PFSK-1 (cell line): ENCODE data around the gene BRCC3.

ENCODE experiments used
- FOXP2 ChIP-seq: optimal IDR thresholded peaks from 2 replicates; pipeline ENCODE3; 2011; ENCODE audit warnings: borderline replicate concordance, control low read depth, inconsistent platforms; ENCODE audit not compliant: insufficient read depth; ENCODE audit errors: extremely low read length, extremely low read depth
- POLR2AphosphoS5 ChIP-seq: IDR thresholded peaks from 2 replicates; pipeline ENCODE4 v1.6.1; 2012; ENCODE audit warnings: low read depth, mild to moderate bottlenecking, control low read depth, low read length, moderate library complexity
- SIN3A ChIP-seq: IDR thresholded peaks from 2 replicates; pipeline ENCODE4 v1.6.1; 2012; ENCODE audit warnings: mild to moderate bottlenecking, low read length, moderate library complexity, borderline replicate concordance; ENCODE audit not compliant: insufficient read depth
- TAF1 ChIP-seq: IDR thresholded peaks from 2 replicates; pipeline ENCODE4 v1.6.1; 2012; ENCODE audit warnings: low read length, control low read depth, borderline replicate concordance; ENCODE audit not compliant: insufficient read depth
- TF ChIP-seq, protein P1 (sequence below), 2 experiments: IDR thresholded peaks; 2 replicates each; pipeline versions ENCODE4 v1.6.1 to v1.8.0; 2011 to 2012; ENCODE audit warnings: low read depth in 2 of 2, low read length in 2 of 2, control low read depth in 1 of 2, inconsistent platforms in 1 of 2, mild to moderate bottlenecking in 1 of 2, moderate library complexity in 1 of 2; ENCODE audit not compliant: insufficient read depth in 1 of 2

The BRCC3 gene

DNA sequence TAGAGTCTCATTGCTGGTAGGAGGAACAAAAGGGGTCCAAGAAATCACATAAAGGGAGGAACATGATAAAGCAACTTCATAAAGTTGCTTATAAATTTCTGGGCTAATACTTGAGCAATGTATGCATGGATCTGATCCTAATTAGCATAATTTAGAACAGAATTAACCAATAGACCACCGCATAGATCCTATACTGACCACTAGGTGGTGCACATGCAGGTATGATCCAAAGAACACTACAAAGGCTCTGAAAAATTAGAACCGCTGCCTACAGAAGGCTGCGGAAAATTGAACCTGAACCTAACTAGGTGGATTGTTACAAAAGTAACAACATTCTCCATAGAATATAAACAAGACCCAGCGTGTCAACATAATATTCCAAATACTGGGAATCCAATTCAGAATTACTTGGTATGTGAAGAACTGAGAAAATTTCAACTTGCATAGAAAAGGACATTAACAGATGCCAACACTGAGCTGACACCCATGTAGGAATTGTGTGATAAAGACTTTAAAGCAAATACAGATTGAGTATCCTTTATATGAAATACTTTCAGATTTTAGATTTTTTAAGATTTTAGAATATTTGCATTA is 23.3 kb downstream of the BRCC3 start:
- no peak for TF ChIP-seq FOXP2
- TF ChIP-seq TAF1: no peak

DNA sequence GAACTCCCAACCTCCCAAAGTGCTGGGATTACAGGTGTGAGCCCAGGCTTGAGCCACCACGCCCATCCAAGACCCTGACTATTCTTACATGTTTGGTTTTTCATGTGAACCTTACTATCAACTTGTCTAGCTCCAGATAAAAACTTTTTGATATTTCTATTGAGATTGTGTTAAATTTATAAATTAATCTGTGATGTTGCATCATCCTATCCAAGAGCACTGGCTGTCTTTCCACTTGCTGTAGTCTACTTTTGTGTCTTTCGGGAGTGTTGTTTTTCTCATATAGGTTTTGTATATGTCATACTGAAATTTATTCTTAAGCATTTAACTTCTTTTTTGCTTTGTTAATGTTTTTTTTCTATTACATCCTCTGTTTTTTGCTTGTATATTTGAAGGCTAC is 34.6 kb downstream of the BRCC3 start:
- TF ChIP-seq, protein P1, sequence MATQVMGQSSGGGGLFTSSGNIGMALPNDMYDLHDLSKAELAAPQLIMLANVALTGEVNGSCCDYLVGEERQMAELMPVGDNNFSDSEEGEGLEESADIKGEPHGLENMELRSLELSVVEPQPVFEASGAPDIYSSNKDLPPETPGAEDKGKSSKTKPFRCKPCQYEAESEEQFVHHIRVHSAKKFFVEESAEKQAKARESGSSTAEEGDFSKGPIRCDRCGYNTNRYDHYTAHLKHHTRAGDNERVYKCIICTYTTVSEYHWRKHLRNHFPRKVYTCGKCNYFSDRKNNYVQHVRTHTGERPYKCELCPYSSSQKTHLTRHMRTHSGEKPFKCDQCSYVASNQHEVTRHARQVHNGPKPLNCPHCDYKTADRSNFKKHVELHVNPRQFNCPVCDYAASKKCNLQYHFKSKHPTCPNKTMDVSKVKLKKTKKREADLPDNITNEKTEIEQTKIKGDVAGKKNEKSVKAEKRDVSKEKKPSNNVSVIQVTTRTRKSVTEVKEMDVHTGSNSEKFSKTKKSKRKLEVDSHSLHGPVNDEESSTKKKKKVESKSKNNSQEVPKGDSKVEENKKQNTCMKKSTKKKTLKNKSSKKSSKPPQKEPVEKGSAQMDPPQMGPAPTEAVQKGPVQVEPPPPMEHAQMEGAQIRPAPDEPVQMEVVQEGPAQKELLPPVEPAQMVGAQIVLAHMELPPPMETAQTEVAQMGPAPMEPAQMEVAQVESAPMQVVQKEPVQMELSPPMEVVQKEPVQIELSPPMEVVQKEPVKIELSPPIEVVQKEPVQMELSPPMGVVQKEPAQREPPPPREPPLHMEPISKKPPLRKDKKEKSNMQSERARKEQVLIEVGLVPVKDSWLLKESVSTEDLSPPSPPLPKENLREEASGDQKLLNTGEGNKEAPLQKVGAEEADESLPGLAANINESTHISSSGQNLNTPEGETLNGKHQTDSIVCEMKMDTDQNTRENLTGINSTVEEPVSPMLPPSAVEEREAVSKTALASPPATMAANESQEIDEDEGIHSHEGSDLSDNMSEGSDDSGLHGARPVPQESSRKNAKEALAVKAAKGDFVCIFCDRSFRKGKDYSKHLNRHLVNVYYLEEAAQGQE (IDR thresholded peaks at IDR 0.05; ENCODE audit: insufficient read depth in 1 of 2, low read depth in 2 of 2, low read length in 2 of 2): no peak
- TF ChIP-seq TAF1 (no peak), FOXP2 (no peak), SIN3A (no peak), POLR2AphosphoS5 (no peak)

DNA sequence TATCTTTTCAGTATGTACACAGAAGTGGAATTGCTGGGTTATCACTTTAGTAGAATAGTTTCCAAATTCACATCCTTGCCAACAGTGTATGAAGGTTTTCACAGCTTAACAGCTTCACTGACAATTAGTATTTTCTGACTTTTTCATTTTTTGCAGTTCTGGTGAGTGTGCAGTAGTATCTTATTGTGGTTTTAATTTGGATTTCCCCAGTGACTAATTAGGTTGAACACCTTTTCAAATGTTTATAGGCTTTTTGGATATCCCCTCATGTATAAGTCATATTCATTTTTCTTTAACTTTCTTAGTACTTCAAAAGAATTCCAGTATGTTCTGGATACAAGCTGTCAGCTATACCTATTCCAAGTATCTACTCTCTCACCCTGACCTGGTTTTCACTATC is 37.1 kb downstream of the BRCC3 start:
- TF ChIP-seq FOXP2: no peak
- no peak for TF ChIP-seq TAF1
- TF ChIP-seq POLR2AphosphoS5: no peak
- TF ChIP-seq SIN3A: no peak
- TF ChIP-seq, protein P1 (IDR thresholded peaks at IDR 0.05; ENCODE audit: insufficient read depth in 1 of 2, low read depth in 2 of 2, low read length in 2 of 2): no peak

DNA sequence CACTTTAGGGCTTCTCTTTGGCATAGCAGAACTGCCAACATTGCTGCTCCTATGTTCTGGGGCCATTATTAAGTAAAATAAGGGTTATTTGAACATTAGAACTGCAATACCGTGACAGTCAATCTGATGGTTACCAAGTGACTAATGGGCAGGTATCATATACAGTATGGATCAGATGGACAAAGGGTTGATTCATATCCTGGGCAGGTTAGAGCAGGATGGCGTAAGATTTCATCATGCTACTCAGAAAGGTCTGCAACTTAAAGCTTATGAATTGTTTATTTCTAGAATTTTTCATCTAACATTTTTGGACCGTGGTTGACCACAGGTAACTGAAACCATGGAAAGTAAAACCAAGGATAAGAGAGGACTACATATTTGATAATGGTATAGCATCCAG is 40.9 kb downstream of the BRCC3 start:
- TF ChIP-seq SIN3A (no peak), TAF1 (no peak), FOXP2 (no peak), POLR2AphosphoS5 (no peak)
- TF ChIP-seq, protein P1 (IDR thresholded peaks at IDR 0.05; ENCODE audit: insufficient read depth in 1 of 2, low read depth in 2 of 2, low read length in 2 of 2): no peak

DNA sequence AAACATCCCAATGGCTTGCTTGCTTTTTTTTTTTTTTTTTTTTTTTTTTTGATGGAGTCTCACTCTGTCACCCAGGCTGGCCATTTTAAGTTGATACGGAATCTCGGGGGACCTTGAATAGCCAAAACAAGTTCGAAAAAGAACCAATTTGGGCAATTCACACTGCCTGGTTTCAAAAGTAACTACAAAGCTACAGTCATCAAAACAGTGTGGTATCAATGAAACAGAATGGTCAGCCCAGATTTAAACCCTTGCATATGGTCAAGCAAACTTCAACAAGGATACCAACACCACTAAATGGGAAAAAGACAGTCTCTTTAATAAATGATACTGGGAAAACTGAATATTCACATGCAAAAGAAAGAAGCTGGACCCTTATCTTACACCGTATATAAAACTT is 41.8 kb downstream of the BRCC3 start:
- TF ChIP-seq, protein P1 (IDR thresholded peaks at IDR 0.05; ENCODE audit: insufficient read depth in 1 of 2, low read depth in 2 of 2, low read length in 2 of 2): no peak
- TF ChIP-seq SIN3A: no peak
- no peak for TF ChIP-seq POLR2AphosphoS5
- no peak for TF ChIP-seq FOXP2
- TF ChIP-seq TAF1: no peak

DNA sequence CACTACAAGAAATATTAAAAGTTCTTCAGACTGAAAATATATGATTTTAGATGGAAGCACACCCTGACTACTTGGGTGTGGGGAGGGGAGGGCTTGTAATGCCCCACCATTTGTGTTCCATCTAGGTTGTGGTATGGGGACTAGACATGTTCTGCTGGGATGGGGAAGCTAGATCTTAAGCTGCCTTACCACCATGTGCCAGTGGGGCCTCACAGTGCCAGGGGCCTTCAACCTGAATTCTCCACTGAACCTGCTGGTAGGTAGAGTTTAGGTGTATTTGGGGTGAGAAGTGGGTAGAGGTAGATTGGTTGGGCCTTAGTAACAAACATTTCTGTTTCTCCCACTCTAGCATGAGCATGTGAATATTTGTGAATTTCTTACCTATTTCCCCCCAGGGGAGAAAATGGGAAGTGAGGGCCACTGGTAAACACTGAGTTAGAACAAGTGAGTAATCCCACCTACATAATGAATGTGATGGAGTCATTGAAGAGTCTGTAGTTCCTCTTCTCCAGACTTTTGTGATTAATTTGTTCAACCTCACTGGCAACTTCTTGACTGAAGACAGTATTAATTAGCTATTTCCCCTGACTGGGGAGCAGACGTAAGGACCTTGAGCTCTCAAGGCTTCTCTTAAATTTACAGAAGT is 44.0 kb downstream of the BRCC3 start:
- TF ChIP-seq POLR2AphosphoS5 (no peak), TAF1 (no peak), SIN3A (no peak), FOXP2 (no peak)
- TF ChIP-seq, protein P1 (IDR thresholded peaks at IDR 0.05; ENCODE audit: insufficient read depth in 1 of 2, low read depth in 2 of 2, low read length in 2 of 2): no peak
